GM21367 (cell line): ENCODE results near the gene LYRM2.
"Not testable (repeated sequence)": the region's sequence is repeated elsewhere in the genome, so short reads cannot be mapped to it uniquely, and the experiment has no call there.

Experiments used
- ATAC-seq: cut with Tn5 transposase; IDR thresholded peaks from one replicate; pipeline ENCODE4 v1.9.1; 2021; ENCODE audit not compliant: unreplicated experiment

The LYRM2 gene

DNA sequence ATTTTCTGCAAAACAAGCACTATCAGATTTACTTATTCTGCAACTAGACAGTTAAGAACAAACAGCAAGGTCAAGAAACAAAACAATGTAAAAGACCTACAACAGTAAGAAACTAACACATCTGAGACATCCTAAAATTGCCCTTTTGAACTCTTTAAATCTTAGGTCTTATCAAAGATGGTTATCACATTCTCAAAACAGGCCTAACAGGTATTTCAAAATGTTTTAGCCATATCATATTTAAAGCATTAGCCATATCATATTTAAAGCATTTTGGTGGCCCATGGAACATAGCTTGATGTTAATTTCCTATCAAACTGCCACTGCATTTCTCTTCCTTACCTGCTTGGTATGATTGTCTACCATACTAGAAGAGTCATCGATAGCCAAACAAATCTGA lies 11.1 kb upstream of the LYRM2 start:
- no peak for ATAC-seq

DNA sequence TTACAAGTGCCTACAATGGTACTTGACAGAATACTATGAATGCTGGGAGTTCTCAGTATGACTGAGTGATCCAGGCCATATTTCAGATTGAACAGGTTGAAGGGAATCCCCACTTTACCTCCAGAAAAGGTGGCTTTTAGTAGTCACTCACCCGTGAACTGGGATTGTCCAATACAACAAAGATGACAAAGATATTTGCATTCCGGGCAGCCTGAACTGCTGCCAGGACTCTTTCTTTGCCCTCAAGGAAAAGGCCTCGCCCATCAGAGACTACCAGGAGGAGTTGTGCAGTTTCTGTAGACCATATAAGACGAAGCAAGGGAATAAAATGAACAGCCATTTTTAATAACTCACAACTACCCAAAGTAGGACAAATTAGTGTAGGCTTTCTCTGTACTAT lies 6.3 kb upstream of the LYRM2 start:
- ATAC-seq, result no peak

DNA sequence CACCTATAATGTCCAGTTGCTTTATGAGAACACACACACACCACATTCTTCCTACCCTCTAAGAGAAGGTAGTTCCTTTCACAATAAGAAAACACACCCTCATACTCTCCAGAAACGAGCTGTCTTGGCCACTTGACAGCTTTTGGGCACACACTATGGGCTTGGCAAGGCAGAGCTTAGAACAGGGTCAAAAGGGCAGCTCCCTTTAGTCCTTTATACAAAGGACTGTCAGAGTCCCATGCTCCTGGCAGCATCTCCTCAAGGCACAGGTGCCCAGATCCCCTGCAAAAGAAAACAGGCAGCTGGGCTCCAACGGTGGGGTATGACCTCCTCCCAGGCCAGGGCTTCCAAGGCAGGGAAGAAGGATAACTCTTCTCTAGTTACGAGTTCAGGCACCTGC lies 4.9 kb upstream of the LYRM2 start:
- no peak for ATAC-seq

- ATAC-seq, result no peak
Observed at GRCh38 chr6:89642956-89643355, 4.4 kb upstream of the LYRM2 start.

- not testable (repeated sequence) for ATAC-seq
Observed at GRCh38 chr6:89641581-89641980, 3.0 kb upstream of the LYRM2 start.

GRCh38 chr6:89640804-89641203 lies 2.3 kb upstream of the LYRM2 start:
- ATAC-seq, result no peak

DNA sequence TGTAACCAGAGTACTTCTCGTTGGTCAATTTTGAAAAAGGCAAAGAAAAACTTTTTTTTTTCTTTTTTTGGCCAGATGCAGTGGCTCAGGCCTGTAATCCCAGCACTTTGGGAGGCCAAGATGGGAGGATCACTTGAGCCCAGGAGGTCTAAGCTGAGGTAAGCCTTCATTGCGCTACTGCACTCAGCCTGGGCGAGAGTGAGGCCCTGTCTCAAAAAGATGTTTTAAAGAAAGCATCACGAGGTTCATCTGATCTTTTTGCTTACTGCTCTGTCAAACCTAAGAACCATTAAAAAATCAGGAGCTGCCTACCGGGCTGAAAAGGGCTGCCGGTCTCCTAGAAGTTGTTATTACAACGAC lies 607 bp downstream of the LYRM2 start:
- no peak for ATAC-seq

GRCh38 chr6:89636412-89636811 lies 2.1 kb downstream of the LYRM2 start:
- not testable (repeated sequence) for ATAC-seq

GRCh38 chr6:89630488-89630887 lies 8.1 kb downstream of the LYRM2 start:
- ATAC-seq, result no peak

DNA sequence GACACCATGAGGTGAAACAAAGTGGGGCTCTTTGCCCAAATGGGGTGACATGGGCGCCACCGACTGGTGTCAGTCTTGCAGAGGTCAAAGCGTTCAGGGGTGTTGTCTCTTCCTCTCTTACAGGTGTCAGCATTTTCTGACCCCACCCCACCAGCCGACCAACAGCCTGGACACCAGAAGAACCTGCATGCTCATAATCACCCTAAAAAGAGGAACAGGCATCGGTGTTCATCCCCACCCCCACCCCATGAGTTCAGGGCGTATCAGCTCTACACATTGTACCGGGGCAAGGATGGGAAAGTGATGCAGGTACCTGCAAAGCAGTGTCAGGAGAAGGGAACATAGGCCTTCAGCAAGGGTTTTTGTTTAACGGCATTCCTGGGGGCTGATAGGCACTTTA lies 14.8 kb downstream of the LYRM2 start:
- ATAC-seq, result no peak

DNA sequence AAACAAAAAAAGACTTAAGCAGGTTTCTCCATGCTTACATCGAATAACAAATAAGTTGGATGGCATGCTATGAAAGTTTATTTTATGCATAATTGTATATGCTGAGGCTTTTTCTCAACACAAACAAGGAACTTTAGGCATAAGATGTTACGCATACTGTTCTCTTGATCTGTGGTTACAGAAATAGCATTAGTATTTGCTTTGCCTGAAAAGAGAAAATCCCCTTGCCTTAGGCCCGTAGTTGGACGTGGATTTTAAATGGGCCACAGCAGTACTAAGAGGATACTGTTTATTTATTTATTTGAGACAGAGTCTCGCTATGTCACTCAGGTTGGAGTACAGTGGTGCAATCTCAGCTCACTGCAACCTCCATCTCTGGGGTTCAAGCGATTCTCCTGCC lies 19.0 kb downstream of the LYRM2 start:
- no peak for ATAC-seq

DNA sequence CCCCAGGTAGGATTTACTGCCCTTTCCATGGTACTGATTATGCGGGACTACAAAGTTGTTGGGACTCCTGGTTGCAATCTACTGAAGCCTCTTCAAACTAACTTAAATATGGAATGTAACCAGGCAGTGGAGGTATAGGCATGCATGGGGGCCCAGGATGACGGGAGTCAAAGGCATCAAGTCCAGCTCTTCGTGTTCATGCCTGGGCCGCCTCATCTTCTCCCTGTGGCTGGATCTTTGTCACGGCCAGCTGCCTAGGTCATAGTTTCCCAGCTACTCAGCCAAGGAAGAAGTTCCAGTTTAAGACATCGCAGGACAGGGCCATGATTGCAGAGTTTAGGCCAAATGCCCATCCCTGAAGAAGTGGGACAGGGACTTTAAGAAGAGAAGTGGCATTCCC lies 20.5 kb downstream of the LYRM2 start:
- ATAC-seq, result no peak

- ATAC-seq, result no peak
Observed at GRCh38 chr6:89616531-89616930, 22.0 kb downstream of the LYRM2 start.

DNA sequence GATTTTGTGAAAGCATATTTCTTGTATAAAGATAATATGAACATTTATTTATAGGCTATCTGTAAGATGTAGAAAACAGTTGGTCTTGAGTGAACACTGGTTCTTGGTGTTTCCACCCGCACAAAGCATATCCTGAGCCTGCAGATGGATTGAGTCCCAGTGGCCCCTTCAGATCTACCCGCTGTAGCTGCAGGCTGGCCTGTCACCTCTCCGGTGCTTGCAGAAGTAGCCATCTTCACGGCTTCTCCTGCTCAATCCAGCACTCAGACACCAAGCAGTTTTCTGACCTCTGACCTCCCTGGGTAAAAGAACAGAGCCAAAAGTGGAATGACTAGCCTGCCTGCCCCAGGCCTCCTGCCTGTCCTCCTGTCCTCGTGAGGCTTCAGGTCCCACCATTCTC lies 22.7 kb downstream of the LYRM2 start:
- no peak for ATAC-seq

GRCh38 chr6:89613790-89614189 lies 24.8 kb downstream of the LYRM2 start:
- ATAC-seq, result no peak

DNA sequence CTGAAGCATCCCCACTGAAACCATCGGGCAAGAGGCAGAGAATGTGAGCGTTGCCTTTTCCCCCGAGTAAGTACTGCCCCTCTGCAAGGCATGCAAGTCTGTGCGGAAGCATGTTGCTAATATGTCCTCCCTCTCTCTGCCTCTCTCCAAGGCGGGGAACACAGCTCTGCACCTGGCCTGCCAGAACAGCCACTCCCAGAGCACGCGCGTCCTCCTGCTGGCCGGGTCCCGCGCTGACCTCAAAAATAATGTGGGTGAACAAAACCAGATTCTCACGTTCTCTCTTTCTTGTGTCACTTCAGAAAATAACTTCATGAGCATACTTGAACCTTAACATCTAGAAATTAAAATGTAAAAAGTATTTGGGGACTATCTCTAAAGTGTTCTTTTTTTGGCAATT lies 26.4 kb downstream of the LYRM2 start:
- no peak for ATAC-seq

GRCh38 chr6:89611666-89612065 lies 26.9 kb downstream of the LYRM2 start:
- ATAC-seq, result no peak

DNA sequence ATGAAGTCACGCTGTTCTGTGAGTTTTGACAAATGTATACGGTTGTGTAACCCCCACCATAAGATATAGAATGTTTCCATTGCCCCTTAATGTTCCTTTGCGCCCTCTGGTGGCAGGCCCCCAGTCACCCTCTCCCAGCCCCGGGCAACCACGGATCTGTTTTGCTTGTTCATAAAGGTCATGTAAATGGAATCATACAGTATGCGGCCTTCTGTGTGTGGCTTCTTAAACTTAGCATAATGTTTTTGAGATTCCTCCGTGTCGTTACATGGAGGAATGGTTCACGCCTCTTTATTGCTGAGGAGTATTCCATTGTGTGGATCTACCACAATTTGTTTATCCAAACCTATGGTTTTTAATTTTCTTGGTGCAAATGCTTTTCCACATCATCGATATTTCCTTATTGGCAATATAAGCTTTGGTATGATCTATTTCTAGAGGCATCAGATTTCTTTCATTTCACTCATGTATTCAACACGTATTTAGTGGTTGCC lies 28.4 kb downstream of the LYRM2 start:
- peak; percentile 50 for ATAC-seq

DNA sequence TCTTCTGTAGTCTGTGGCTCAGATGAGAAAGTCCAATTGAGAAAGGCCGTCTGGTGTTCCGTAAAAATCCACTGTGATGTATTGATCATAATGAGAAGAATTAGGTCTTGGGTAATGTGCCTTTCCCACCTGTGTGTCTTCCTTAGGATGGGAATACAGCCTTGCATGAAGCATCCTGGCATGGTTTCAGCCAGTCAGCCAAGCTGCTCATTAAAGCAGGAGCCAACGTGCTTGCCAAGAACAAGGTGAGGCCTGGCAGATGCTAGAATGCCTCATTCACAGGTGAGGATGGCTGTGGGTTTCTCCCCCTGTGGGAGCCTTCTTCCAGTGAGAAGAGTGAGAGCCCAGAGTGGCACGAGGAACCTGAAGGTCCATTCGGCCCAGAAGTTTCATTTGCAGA lies 32.7 kb downstream of the LYRM2 start:
- no peak for ATAC-seq

DNA sequence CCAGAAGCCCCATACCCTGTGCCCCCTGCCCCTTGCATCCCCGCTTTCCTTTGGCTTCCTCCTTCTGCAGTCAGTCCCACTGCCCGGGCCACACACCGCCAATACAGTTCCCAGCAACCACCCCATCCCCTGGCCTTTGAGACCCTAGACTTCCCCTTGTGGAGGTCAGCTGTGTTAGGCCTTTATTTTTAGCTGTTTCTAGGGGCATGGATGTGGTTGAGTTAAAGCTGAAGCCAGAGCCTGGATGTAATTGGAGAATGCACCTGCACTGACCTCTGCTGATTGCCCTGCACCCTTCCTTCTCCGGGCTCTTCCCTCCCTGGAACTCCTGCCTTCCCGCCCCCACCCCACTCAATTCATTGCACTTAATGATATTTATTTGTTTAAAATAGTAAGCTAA lies 33.9 kb downstream of the LYRM2 start:
- no peak for ATAC-seq

DNA sequence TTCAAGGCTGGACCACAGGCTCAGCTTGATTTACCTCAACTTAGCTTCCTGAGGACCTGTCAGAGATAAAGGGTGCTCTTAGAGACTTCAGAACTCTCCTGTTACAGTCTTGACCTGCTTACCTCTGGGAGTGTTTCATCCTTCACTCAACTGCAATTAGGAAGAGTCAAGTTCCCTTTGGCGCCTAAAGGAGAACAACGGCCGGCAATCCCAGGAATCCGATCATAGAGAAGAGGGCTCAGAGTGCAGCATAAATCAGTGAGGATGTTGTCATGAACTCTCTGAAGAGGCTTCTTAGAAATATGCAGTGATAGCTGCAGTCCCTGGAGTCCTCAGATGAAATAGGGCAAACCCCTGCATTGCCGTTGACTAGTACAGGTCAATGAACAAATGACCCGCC lies 36.4 kb downstream of the LYRM2 start:
- no peak for ATAC-seq

DNA sequence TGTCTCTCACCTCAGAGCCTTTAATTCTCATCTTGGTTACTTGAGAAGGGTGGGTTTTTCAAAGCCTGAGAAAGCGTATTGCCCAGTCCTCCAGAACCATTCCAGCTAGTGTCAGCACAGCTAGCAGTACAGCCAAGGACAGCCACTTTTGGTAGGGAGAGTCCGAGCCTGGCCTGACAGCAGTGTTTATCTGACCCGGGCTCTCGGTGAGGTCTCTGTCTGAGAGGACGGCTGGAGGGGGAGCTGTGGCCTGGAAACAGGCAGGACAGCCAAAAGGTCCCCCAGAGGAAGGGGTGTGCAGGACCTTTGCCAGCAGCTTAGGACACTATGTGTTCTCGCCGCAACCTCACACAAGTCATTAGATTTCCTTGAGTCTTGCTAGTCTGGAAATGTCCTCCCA lies 38.8 kb downstream of the LYRM2 start:
- no peak for ATAC-seq

- no peak for ATAC-seq
Observed at GRCh38 chr6:89597988-89598387, 40.6 kb downstream of the LYRM2 start.

- no peak for ATAC-seq
Observed at GRCh38 chr6:89597372-89597771, 41.2 kb downstream of the LYRM2 start.
